Endometrium (tissue), 2 donors: ENCODE results near the gene PTRH1.
"Not testable (repeated sequence)": the region's sequence is repeated elsewhere in the genome, so short reads cannot be mapped to it uniquely, and the experiment has no call there.

Experiments
- FAIRE-seq: peaks from 2 replicates; lab custom pipeline; 2012; peaks lifted over from hg19 to GRCh38; lab: Jason Lieb, UNC
- donor health status: control.
- donor health status: control.

Gene PTRH1

GRCh38 chr9:127715470-127716337 lies at the start of gene PTRH1, which contains the start of gene TTC16:
TSS of gene PTRH1 (minus strand) at chr9:127715663. CDS start at chr9:127715639, 24 bp downstream.
TSS of gene TTC16 (plus strand) at chr9:127716079. CDS start at chr9:127716146, 67 bp downstream.
- peak; percentile 95 for FAIRE-seq

GRCh38 chr9:127763918-127764384 lies 48.5 kb upstream of the PTRH1 start:
- FAIRE-seq = no peak

- FAIRE-seq = no peak
Measured at GRCh38 chr9:127762111-127762676, 46.7 kb upstream of the PTRH1 start.

GRCh38 chr9:127761491-127761956 lies 46.1 kb upstream of the PTRH1 start:
- no peak for FAIRE-seq

- FAIRE-seq = no peak
Measured at GRCh38 chr9:127761061-127761460, 45.6 kb upstream of the PTRH1 start.

GRCh38 chr9:127758843-127759242 lies 43.4 kb upstream of the PTRH1 start:
- no peak for FAIRE-seq

GRCh38 chr9:127756776-127757175 lies 41.3 kb upstream of the PTRH1 start:
- not testable (repeated sequence) for FAIRE-seq

- FAIRE-seq = no peak
Measured at GRCh38 chr9:127756233-127756632, 40.8 kb upstream of the PTRH1 start.

- no peak for FAIRE-seq
Measured at GRCh38 chr9:127755061-127756060, 39.9 kb upstream of the PTRH1 start.

- no peak for FAIRE-seq
Measured at GRCh38 chr9:127754099-127755060, 38.9 kb upstream of the PTRH1 start.

GRCh38 chr9:127753622-127754021 lies 38.2 kb upstream of the PTRH1 start:
- FAIRE-seq = no peak

- no peak for FAIRE-seq
Measured at GRCh38 chr9:127753148-127753547, 37.7 kb upstream of the PTRH1 start.

GRCh38 chr9:127751269-127752054 lies 36.0 kb upstream of the PTRH1 start:
- no peak for FAIRE-seq

- no peak for FAIRE-seq
Measured at GRCh38 chr9:127749090-127749787, 33.8 kb upstream of the PTRH1 start.

GRCh38 chr9:127746959-127747569 lies 31.6 kb upstream of the PTRH1 start:
- no peak for FAIRE-seq

- FAIRE-seq = no peak
Measured at GRCh38 chr9:127744398-127745110, 29.1 kb upstream of the PTRH1 start.

- FAIRE-seq = no peak
Measured at GRCh38 chr9:127742435-127743088, 27.1 kb upstream of the PTRH1 start.
